K562 (cell line): ENCODE measurements around the gene PI4KA. TPM values are rescaled to one million over a fixed set of nuclear protein-coding genes. Genes with fewer than 3 reads are reported as not detected.

ENCODE experiments used
- CREB3L1 ChIP-seq: fragments of 450-650 bp; IDR thresholded peaks from 2 replicates; pipeline ENCODE4 v1.6.1; 2014; ENCODE audit warnings: low read depth, mild to moderate bottlenecking, moderate library complexity, borderline replicate concordance
- E2F4 ChIP-seq: sonication (generic); formaldehyde crosslinking; IDR thresholded peaks from 2 replicates; pipeline ENCODE4 v1.8.0; 2022; ENCODE audit warnings: mild to moderate bottlenecking, low read depth, missing genetic modification reagents
- E4F1 ChIP-seq: fragments of 250-450 bp; sonication (Bioruptor Pico); IDR thresholded peaks from 2 replicates; pipeline ENCODE4 v1.5.0; 2021; ENCODE audit warnings: mild to moderate bottlenecking, borderline replicate concordance
- HMG20A ChIP-seq: fragments of 450-650 bp; formaldehyde crosslinking; conservative IDR thresholded peaks from 2 replicates; pipeline ENCODE4 v1.4.0; 2020; ENCODE audit warnings: mild to moderate bottlenecking, mixed read lengths
- JUND ChIP-seq, 2 experiments: IDR thresholded peaks; 2 replicates in 1 of 2; 3 replicates in 1 of 2; pipeline ENCODE4 v1.6.1; 2011; ENCODE audit warnings: borderline replicate concordance in 2 of 2, low read depth in 2 of 2, low read length in 2 of 2, improper control_type of control experiment in 1 of 2, missing biosample characterization in 1 of 2, missing genetic modification characterization in 1 of 2, missing genetic modification reagents in 1 of 2
- KAT8 ChIP-seq: fragments of 450-650 bp; IDR thresholded peaks from 2 replicates; pipeline ENCODE4 v1.6.1; 2016; ENCODE audit warnings: low read depth, mild to moderate bottlenecking
- MTF1 ChIP-seq: fragments of 250-450 bp; sonication (Bioruptor Pico); IDR thresholded peaks from 2 replicates; pipeline ENCODE4 v1.9.0; 2021; ENCODE audit warnings: moderate library complexity, mild to moderate bottlenecking, inconsistent platforms, borderline replicate concordance
- RAD51 ChIP-seq: fragments of 450-650 bp; IDR thresholded peaks from 2 replicates; pipeline ENCODE4 v1.7.1; 2016; ENCODE audit warnings: low read depth, mild to moderate bottlenecking, borderline replicate concordance
- SP1 ChIP-seq: sonication (generic); formaldehyde crosslinking; IDR thresholded peaks from 2 replicates; pipeline ENCODE4 v1.8.1; 2022; ENCODE audit warnings: mild to moderate bottlenecking, missing genetic modification reagents
- polyA plus RNA-seq, 8 experiments: library from polyadenylated mRNA; depleted of rRNA in 4 of 8; stranded (reverse) in 5 of 8; unstranded in 3 of 8; fragments of >200 nt; fragmentation: Nextera tagmentation in 2 of 8; fragmentation: Illumina TruSeq in 1 of 8; extraction: Ambion mirVana in 2 of 8; extraction: Trizol in 1 of 8; gene quantifications; 2 replicates each; pipeline versions ENCODE4 v1.2.1 to v1.2.3, GENCODE V29; 2011 to 2014; ENCODE audit warnings: inconsistent platforms in 1 of 8, missing spikeins in 1 of 8
- total RNA-seq, 7 experiments: library from RNA; depleted of rRNA in 6 of 7; stranded (reverse); fragments of >200 nt in 6 of 7; fragmentation: Illumina TruSeq in 2 of 7; extraction: Trizol in 2 of 7; gene quantifications; 2 replicates each; pipeline versions ENCODE4 v1.2.1 to v1.2.3, GENCODE V29; 2011 to 2021; ENCODE audit warnings: low replicate concordance in 1 of 7

PI4KA gene
- total and polyA plus RNA-seq, 9 of the 15 experiments (the other 6 are each of a cell fraction or from before 2014, with no cell fraction given) = 7.3 to 187 (median 84.7) TPM

- no peak for TF ChIP-seq E4F1 (CRISPR knock-in tag)
- TF ChIP-seq KAT8 = no peak
- TF ChIP-seq HMG20A (CRISPR knock-in tag) = 0 out of 2 replicates have a peak, but pooled peaks have one; percentile 29
- no peak for TF ChIP-seq SP1
- TF ChIP-seq CREB3L1 = no peak
- TF ChIP-seq E2F4 = no peak
- TF ChIP-seq MTF1 = peak; percentile 7; the same call in 1 of the 2 replicates
- no peak for TF ChIP-seq RAD51
- no peak for TF ChIP-seq JUND (IDR thresholded peaks at IDR 0.05; ENCODE audit: borderline replicate concordance, low read depth, low read length)
- TF ChIP-seq JUND (tag; IDR thresholded peaks at IDR 0.05; ENCODE audit: borderline replicate concordance, low read depth, low read length) = no peak
Measured at GRCh38 chr22:20782596-20783299, 75.9 kb downstream of the PI4KA start (continued).
